Adrenal gland (tissue), 12 donors: ENCODE data around the gene PLD4. TPM values are rescaled to one million over a fixed set of nuclear protein-coding genes. Genes with fewer than 3 reads are reported as not detected.

Experiments
- DNase-seq, 7 donors: peaks; one replicate each; pipeline ENCODE4 v3.0.0-alpha.2; 2019 to 2020
- H3K27ac ChIP-seq, 5 donors: fragments of 200-600 bp; sonication (generic) in 4 of 5; 1 replicate in 3 of 5; 2 replicates in 2 of 5; pipeline versions ENCODE4 v1.5.1 to v1.8.0; 2016 to 2020; ENCODE audit warnings: mild to moderate bottlenecking in 1 of 5
- H3K27me3 ChIP-seq: fragments of 200-600 bp; 2 replicates; pipeline ENCODE4 v1.8.0; 2021
- H3K36me3 ChIP-seq, 2 donors: fragments of 200-600 bp; replicated peaks in 1 of 2; 1 replicate in 1 of 2; 2 replicates in 1 of 2; pipeline versions ENCODE4 v1.5.1 to v1.8.0; 2018 to 2022
- H3K4me1 ChIP-seq, 2 donors: fragments of 200-600 bp; replicated peaks in 1 of 2; 1 replicate in 1 of 2; 2 replicates in 1 of 2; pipeline versions ENCODE4 v1.5.1 to v1.8.0; 2018 to 2021
- H3K4me3 ChIP-seq, 4 donors: fragments of 200-600 bp; sonication (generic) in 3 of 4; one replicate each; pipeline ENCODE4 v1.5.1; 2016 to 2018
- H3K9me3 ChIP-seq, 3 donors: fragments of 200-600 bp; sonication (generic) in 1 of 3; replicated peaks in 1 of 3; 1 replicate in 2 of 3; 2 replicates in 1 of 3; pipeline versions ENCODE4 v1.5.1 to v1.8.0; 2016 to 2021
- POLR2A ChIP-seq, 2 donors: fragments of 450-650 bp; IDR thresholded peaks; one replicate each; pipeline ENCODE4 v1.6.1; 2017; ENCODE audit warnings: antibody characterized with exemption in 2 of 2, mild to moderate bottlenecking in 2 of 2, moderate library complexity in 1 of 2
- WGBS, 4 donors: extraction: QIAGEN DNeasy Blood & Tissue Kit in 2 of 4; methylation state at CpG; one replicate each; pipeline versions ENCODE4 v1.1.5 to v1.1.7; 2013 to 2017; 5-methylcytosine and 5-hydroxymethylcytosine counted together
- intact Hi-C, 2 donors: fragments of 100-400 bp; cut with DNase I; formaldehyde crosslinking; loops; one replicate each; pipeline versions ENCODE4 v1.14.1 to v1.15.0; 2022 to 2023
- polyA plus RNA-seq, 3 donors: library from polyadenylated mRNA; stranded (reverse); fragments of 200-250 nt in 2 of 3; fragments of 350-450 nt in 1 of 3; fragmentation: Illumina TruSeq in 1 of 3; extraction: RNeasy Lipid Tissue Mini Kit (QIAGEN cat#74804) in 1 of 3; gene quantifications; one replicate each; pipeline ENCODE4 v1.2.3, GENCODE V29; 2013 to 2014
- total RNA-seq, 9 donors: library from RNA; depleted of rRNA in 4 of 9; stranded (reverse); fragments of >200 nt in 4 of 9; fragments of 120-200 nt in 1 of 9; fragmentation: NEBNext Ultra II Directional in 1 of 9; extraction: Animal tissue kit (Norgen Biotek cat#: 25700) in 1 of 9; gene quantifications; one replicate each; pipeline versions ENCODE4 v1.1.0 to v1.2.4, GENCODE V29; 2013 to 2023
- TF ChIP-seq, protein P1 (sequence below), 6 experiments: fragments of 450-650 bp in 4 of 6; fragments of 200-600 bp in 2 of 6; sonication (generic) in 1 of 6; IDR thresholded peaks; 1 replicate in 5 of 6; 2 replicates in 1 of 6; pipeline versions ENCODE4 v1.5.1 to v1.8.0; 2016 to 2021; ENCODE audit warnings: antibody characterized with exemption in 6 of 6, mild to moderate bottlenecking in 2 of 6, moderate library complexity in 1 of 6
- donor health status: healthy with polysubstance abuse.
- donor health status: Bipolar disorder and iron deficiency.
- donor health status: DM: yes; HTN: yes; CAD: no.
- donor health status: DM: no; HTN: no; CAD: no.
- donor health status: DM: no; HTN: no; CAD: no.
- donor health status: DM: yes; HTN: yes; CAD: no.

PLD4 gene
- total and polyA plus RNA-seq, 12 donors, result 0.30 to 1.9 (median 0.55) TPM; not detected in 3

GRCh38 chr14:104982548-104983230 lies 58.0 kb downstream of the PLD4 start:
- no peaks in the 10 kb centered on the region for H3K36me3 ChIP-seq
- 84 to 88% (median 86%) methylated on average over 7 to 10 of the region's 10 CpGs for WGBS, 4 donors
- TF ChIP-seq POLR2A (IDR thresholded peaks at IDR 0.05), result no peak
- TF ChIP-seq, protein P1, sequence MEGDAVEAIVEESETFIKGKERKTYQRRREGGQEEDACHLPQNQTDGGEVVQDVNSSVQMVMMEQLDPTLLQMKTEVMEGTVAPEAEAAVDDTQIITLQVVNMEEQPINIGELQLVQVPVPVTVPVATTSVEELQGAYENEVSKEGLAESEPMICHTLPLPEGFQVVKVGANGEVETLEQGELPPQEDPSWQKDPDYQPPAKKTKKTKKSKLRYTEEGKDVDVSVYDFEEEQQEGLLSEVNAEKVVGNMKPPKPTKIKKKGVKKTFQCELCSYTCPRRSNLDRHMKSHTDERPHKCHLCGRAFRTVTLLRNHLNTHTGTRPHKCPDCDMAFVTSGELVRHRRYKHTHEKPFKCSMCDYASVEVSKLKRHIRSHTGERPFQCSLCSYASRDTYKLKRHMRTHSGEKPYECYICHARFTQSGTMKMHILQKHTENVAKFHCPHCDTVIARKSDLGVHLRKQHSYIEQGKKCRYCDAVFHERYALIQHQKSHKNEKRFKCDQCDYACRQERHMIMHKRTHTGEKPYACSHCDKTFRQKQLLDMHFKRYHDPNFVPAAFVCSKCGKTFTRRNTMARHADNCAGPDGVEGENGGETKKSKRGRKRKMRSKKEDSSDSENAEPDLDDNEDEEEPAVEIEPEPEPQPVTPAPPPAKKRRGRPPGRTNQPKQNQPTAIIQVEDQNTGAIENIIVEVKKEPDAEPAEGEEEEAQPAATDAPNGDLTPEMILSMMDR (IDR thresholded peaks at IDR 0.05), result no peak
- no peak for DNase-seq
- intact Hi-C loops, result loop anchor here in 1 of 2 donors (5.0 kb wide), 1 partner anchor 45 kb away; no protein-coding TSS in a partner anchor
- no peak overlapping the region for H3K27ac ChIP-seq
- no peak overlapping the region for H3K4me3 ChIP-seq
- peaks cover 8 to 22% of the 10 kb centered on the region in 2 donors for H3K4me1 ChIP-seq
- H3K27me3 ChIP-seq, result no peaks in the 10 kb centered on the region
- H3K9me3 ChIP-seq, result no peaks in the 10 kb centered on the region

Other genes starting within 250 kb of the PLD4 start
- gene INF2, start 235.3 kb upstream of the PLD4 start, total RNA-seq, result 10 to 100 TPM in 8 of 9 donors, 1 to 10 TPM in 1; 8.4 to 72.9 (median 60.7) TPM
- 100 to 1,000 TPM in 2 of 3 donors, 10 to 100 TPM in 1; 16.3 to 217 (median 117) TPM for gene INF2, start 235.3 kb upstream of the PLD4 start, polyA plus RNA-seq
- gene ADSS1, start 200.7 kb upstream of the PLD4 start, total RNA-seq, result 10 to 100 TPM in 6 of 9 donors, 1 to 10 TPM in 3; 4.0 to 39.1 (median 17.0) TPM
- gene ADSS1, start 200.7 kb upstream of the PLD4 start, polyA plus RNA-seq, result 10 to 100 TPM in 2 of 3 donors, 1 to 10 TPM in 1; 5.6 to 20.1 (median 16.7) TPM
- gene SIVA1, start 171.7 kb upstream of the PLD4 start, total RNA-seq, result 100 to 1,000 TPM in 4 of 9 donors, 10 to 100 TPM in 5; 43.9 to 294 (median 79.6) TPM
- gene SIVA1, start 171.7 kb upstream of the PLD4 start, polyA plus RNA-seq, result 100 to 1,000 TPM in 1 of 3 donors, 10 to 100 TPM in 1, 1 to 10 TPM in 1; 2.0 to 120 (median 86.8) TPM
- gene AKT1, start 129.1 kb upstream of the PLD4 start, total RNA-seq, result 100 to 1,000 TPM in 8 of 9 donors, 10 to 100 TPM in 1; 66.4 to 300 (median 191) TPM
- gene AKT1, start 129.1 kb upstream of the PLD4 start, polyA plus RNA-seq, result 100 to 1,000 TPM in 2 of 3 donors, 10 to 100 TPM in 1; 97.5 to 244 (median 230) TPM
- gene ZBTB42, start 123.8 kb upstream of the PLD4 start, total RNA-seq, result 10 to 100 TPM in 3 of 9 donors, 1 to 10 TPM in 5, under 1 TPM in 1; 0.61 to 13.9 (median 8.9) TPM
- 1 to 10 TPM; 1.2 to 2.3 (median 1.6) TPM for gene ZBTB42, start 123.8 kb upstream of the PLD4 start, polyA plus RNA-seq
- gene CEP170B, start 59.6 kb upstream of the PLD4 start, total RNA-seq, result 10 to 100 TPM in 8 of 9 donors, 1 to 10 TPM in 1; 2.4 to 25.1 (median 18.9) TPM
- 10 to 100 TPM in 2 of 3 donors, 1 to 10 TPM in 1; 2.8 to 29.4 (median 13.0) TPM for gene CEP170B, start 59.6 kb upstream of the PLD4 start, polyA plus RNA-seq
- 10 to 100 TPM in 2 of 9 donors, 1 to 10 TPM in 4, under 1 TPM in 3; 0.67 to 16.0 (median 4.1) TPM for gene AHNAK2, start 53.5 kb downstream of the PLD4 start, total RNA-seq
- 1 to 10 TPM; 1.8 to 6.5 (median 4.4) TPM for gene AHNAK2, start 53.5 kb downstream of the PLD4 start, polyA plus RNA-seq
- gene CLBA1, start 60.9 kb downstream of the PLD4 start, total RNA-seq, result 10 to 100 TPM in 2 of 9 donors, 1 to 10 TPM in 7; 6.3 to 13.4 (median 7.6) TPM
- 10 to 100 TPM; 11.1 to 22.5 (median 19.9) TPM for gene CLBA1, start 60.9 kb downstream of the PLD4 start, polyA plus RNA-seq
- gene CDCA4, start 96.2 kb downstream of the PLD4 start, total RNA-seq, result 10 to 100 TPM in 1 of 9 donors, 1 to 10 TPM in 7, under 1 TPM in 1; 0.66 to 10.5 (median 4.0) TPM
- 1 to 10 TPM; 1.9 to 6.8 (median 4.9) TPM for gene CDCA4, start 96.2 kb downstream of the PLD4 start, polyA plus RNA-seq
- 10 to 100 TPM in 1 of 9 donors, 1 to 10 TPM in 6, under 1 TPM in 2; 0.17 to 11.7 (median 2.0) TPM for gene GPR132, start 140.6 kb downstream of the PLD4 start, total RNA-seq
- gene GPR132, start 140.6 kb downstream of the PLD4 start, polyA plus RNA-seq, result 1 to 10 TPM in 1 of 3 donors, under 1 TPM in 2; 0.57 to 1.8 (median 0.91) TPM
- gene JAG2, start 243.9 kb downstream of the PLD4 start, total RNA-seq, result 1 to 10 TPM in 8 of 9 donors, under 1 TPM in 1; 0.83 to 5.7 (median 3.8) TPM
- 10 to 100 TPM in 2 of 3 donors, under 1 TPM in 1; 0.93 to 16.2 (median 12.7) TPM for gene JAG2, start 243.9 kb downstream of the PLD4 start, polyA plus RNA-seq